A673 (cell line): ENCODE data around the gene PTPRK. TPM values are rescaled to one million over a fixed set of nuclear protein-coding genes. Genes with fewer than 3 reads are reported as not detected.

Experiments
- Bru-seq: library from RNA; stranded (reverse); fragments of 400-500 nt; gene quantifications from one replicate; lab custom pipeline; 2021; lab: Mats Ljungman, UMichigan
- BruChase-seq, 2 experiments: library from RNA; stranded (reverse); fragments of 400-500 nt; gene quantifications; one replicate each; lab custom pipeline; 2021; lab: Mats Ljungman, UMichigan
- BruUV-seq: library from RNA; stranded (reverse); fragments of 400-500 nt; replicated peaks from 2 replicates; lab custom pipeline; 2021; lab: Mats Ljungman, UMichigan
- CTCF ChIA-PET: fragments of 300-600 bp; sonication (Branson Sonifier 250); formaldehyde crosslinking; loops from one replicate; lab custom pipeline; 2022; ENCODE audit warnings: antibody characterized with exemption; lab: Charles Lee
- POLR2A ChIA-PET: fragments of 300-600 bp; sonication (Branson Sonifier 250); formaldehyde crosslinking; loops from one replicate; lab custom pipeline; 2022; ENCODE audit warnings: antibody characterized with exemption; ENCODE audit not compliant: low non-redundant PET; lab: Charles Lee
- DNase-seq: peaks from one replicate; pipeline ENCODE4 v3.0.0-alpha.2; 2015; ENCODE audit warnings: low spot score
- H3K27ac ChIP-seq: fragments of 200-600 bp; sonication (generic); 2 replicates; pipeline ENCODE4 v1.5.1; 2016; ENCODE audit warnings: mixed run types, low read depth, mild to moderate bottlenecking, mixed read lengths, antibody characterized with exemption, low read length; ENCODE audit not compliant: poor library complexity, severe bottlenecking
- H3K27me3 ChIP-seq: fragments of 200-600 bp; sonication (generic); replicated peaks from 2 replicates; pipeline ENCODE4 v1.6.1; 2017; ENCODE audit warnings: mixed run types, low read depth, mild to moderate bottlenecking, mixed read lengths, antibody characterized with exemption, low read length; ENCODE audit not compliant: insufficient read depth, poor library complexity
- H3K36me3 ChIP-seq: fragments of 200-600 bp; sonication (generic); 2 replicates; pipeline ENCODE4 v1.6.1; 2016; ENCODE audit warnings: mixed run types, mild to moderate bottlenecking, mixed read lengths, antibody characterized with exemption, low read length; ENCODE audit not compliant: insufficient read depth, poor library complexity, severe bottlenecking
- H3K4me1 ChIP-seq: fragments of 200-600 bp; sonication (generic); 2 replicates; pipeline ENCODE4 v1.6.1; 2017; ENCODE audit warnings: mixed run types, mild to moderate bottlenecking, mixed read lengths, antibody characterized with exemption, low read length; ENCODE audit not compliant: insufficient read depth, poor library complexity, severe bottlenecking
- H3K4me3 ChIP-seq: fragments of 200-600 bp; sonication (generic); 2 replicates; pipeline ENCODE4 v1.5.1; 2016; ENCODE audit warnings: low read depth, mixed run types, mild to moderate bottlenecking, mixed read lengths, low read length; ENCODE audit not compliant: poor library complexity, severe bottlenecking
- H3K9me3 ChIP-seq: fragments of 200-600 bp; sonication (generic); 2 replicates; pipeline ENCODE4 v1.6.1; 2016; ENCODE audit warnings: mixed run types, low read depth, mild to moderate bottlenecking, mixed read lengths, antibody characterized with exemption, low read length; ENCODE audit not compliant: poor library complexity, severe bottlenecking
- CTCF ChIP-seq: fragments of 300-800, 200-600 bp; sonication (generic); conservative IDR thresholded peaks from 2 replicates; pipeline ENCODE4 v1.5.1; 2017; ENCODE audit warnings: low read depth, mild to moderate bottlenecking, antibody characterized with exemption, low read length, moderate library complexity, mixed read lengths
- EZH2 ChIP-seq: fragments of 200-600 bp; sonication (generic); IDR thresholded peaks from 2 replicates; pipeline ENCODE4 v1.6.1; 2017; ENCODE audit warnings: borderline replicate concordance, low read depth, mild to moderate bottlenecking, mixed read lengths, antibody characterized with exemption, low read length; ENCODE audit not compliant: poor library complexity, severe bottlenecking
- intact Hi-C: fragments of 100-400 bp; cut with micrococcal nuclease; formaldehyde crosslinking; loops from one replicate; pipeline ENCODE4 v1.10.0; 2022; ENCODE audit not compliant: unreplicated experiment
- long read RNA-seq: library from polyadenylated mRNA; stranded (forward); transcript quantifications from one replicate; pipeline ENCODE4 v2.0.0, GENCODE V29; 2022
- total RNA-seq: library from RNA; stranded (reverse); gene quantifications from 2 replicates; pipeline ENCODE4 v1.2.3, GENCODE V29; 2021

PTPRK gene
- 77.3 and 97.5 TPM in 2 replicates for total RNA-seq
- Bru-seq, nascent RNA: percentile 95 among the genes with signal in this experiment
- percentile 83 among the genes with signal in this experiment for BruChase-seq, experiment 1, labeled RNA remaining after a 2-hour chase
- percentile 75 among the genes with signal in this experiment for BruChase-seq, experiment 2, labeled RNA remaining after a 6-hour chase
- long read RNA-seq, full-length matches to known transcripts: 60 of 137 reads
- long read RNA-seq, partial matches to known transcripts: 26 of 137 reads
- long read RNA-seq, other reads (novel, unspliced or antisense): 51 of 137 reads

GRCh38 chr6:128520436-128521281, at the start of gene PTPRK:
TSS of gene PTPRK (minus strand) at chr6:128520599. CDS start at chr6:128520358, 241 bp downstream.
- BruUV-seq: TSS peak; percentile 87
- Histone ChIP-seq H3K27me3 (no peaks in the 10 kb centered on the region), H3K36me3 (no peaks in the 10 kb centered on the region), H3K4me1 (peaks cover 44% of the 10 kb centered on the region), H3K4me3 (peak within 1 kb of the TSS; percentile 90), H3K27ac (peak within 1 kb of the TSS; percentile 96), H3K9me3 (no peaks in the 10 kb centered on the region)
- DNase-seq: peak; percentile 97
- TF ChIP-seq EZH2: no peak
- TF ChIP-seq CTCF: peak; percentile 51; the same call in 1 of the 2 replicates
- ChIA-PET POLR2A (interaction anchor here (0.6 kb wide), 1 partner anchor 1398 kb away, joined by 3 read pairs; no protein-coding TSS in a partner anchor), CTCF (interaction anchor here (0.6 to 0.8 kb wide), 4 partner anchors 8 to 209 kb away, joined by 3 to 4 read pairs (median 3); no protein-coding TSS in a partner anchor)
- intact Hi-C loops: no loop called here

GRCh38 chr6:128567029-128567428, 46.6 kb upstream of the PTPRK start:
- ChIA-PET CTCF (no interaction called here), POLR2A (no interaction called here)
- intact Hi-C loops: no loop called here

GRCh38 chr6:128560966-128561365, 40.6 kb upstream of the PTPRK start:
- intact Hi-C loops: no loop called here
- POLR2A ChIA-PET: no interaction called here
- no TSS peak for BruUV-seq

More at GRCh38 chr6:128567029-128567428, 46.6 kb upstream of the PTPRK start:
- H3K9me3 ChIP-seq: no peaks in the 10 kb centered on the region
- BruUV-seq: no TSS peak
- DNase-seq: no peak
- H3K4me3 ChIP-seq: no peak overlapping the region
- H3K27ac ChIP-seq: no peak overlapping the region
- H3K36me3 ChIP-seq: no peaks in the 10 kb centered on the region
- H3K4me1 ChIP-seq: peaks cover 4% of the 10 kb centered on the region
- no peaks in the 10 kb centered on the region for H3K27me3 ChIP-seq
- TF ChIP-seq EZH2: no peak

More at GRCh38 chr6:128560966-128561365, 40.6 kb upstream of the PTPRK start:
- Histone ChIP-seq H3K36me3 (no peaks in the 10 kb centered on the region), H3K4me3 (no peak overlapping the region), H3K4me1 (no peaks in the 10 kb centered on the region), H3K9me3 (no peaks in the 10 kb centered on the region), H3K27ac (no peak overlapping the region), H3K27me3 (no peaks in the 10 kb centered on the region)
- no peak for DNase-seq
- no peak for TF ChIP-seq CTCF
- CTCF ChIA-PET: no interaction called here
